GM18951 (cell line): ENCODE measurements around the gene KCNN3.

Experiments
- POLR2A ChIP-seq: IDR thresholded peaks from 4 replicates; pipeline ENCODE4 v1.6.1; 2011; ENCODE audit warnings: mild to moderate bottlenecking; ENCODE audit not compliant: insufficient read length, insufficient read depth; ENCODE audit errors: extremely low read depth
- in situ Hi-C: fragments of 300-500 bp; cut with MboI; formaldehyde crosslinking; loops from one replicate; pipeline ENCODE4 v1.12.0; 2022; ENCODE audit warnings: low sequenced_read_pairs, mixed read lengths, inconsistent platforms; ENCODE audit not compliant: unreplicated experiment

KCNN3 gene

DNA sequence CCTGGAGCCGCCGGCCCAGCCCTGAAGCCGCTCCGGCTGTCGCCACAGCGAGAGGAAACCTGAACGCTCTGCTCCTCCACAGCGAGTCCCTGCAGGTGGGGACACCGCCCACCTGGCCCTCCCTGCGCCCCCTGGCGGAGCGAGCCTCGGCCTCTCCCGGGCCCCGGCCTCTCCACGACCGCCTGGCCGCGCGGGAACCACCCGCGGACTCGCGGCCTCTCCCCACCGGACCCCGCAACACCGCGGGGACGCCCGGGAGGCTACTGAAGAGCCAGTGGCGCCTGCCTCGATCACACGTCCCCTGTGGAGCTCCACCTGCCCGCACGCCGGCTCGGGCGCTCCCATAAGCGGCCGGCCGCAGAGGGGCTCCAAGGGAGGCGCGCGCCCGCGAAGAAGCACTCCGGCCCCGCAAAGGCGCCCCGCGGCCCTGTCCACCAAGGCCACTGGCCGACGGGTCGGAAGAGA, 109.6 kb downstream of the KCNN3 start:
- TF ChIP-seq POLR2A: no peak

GRCh38 chr1:154759793-154760192, 110.3 kb downstream of the KCNN3 start:
- TF ChIP-seq POLR2A: no peak
- in situ Hi-C loops: loop anchor here (10.0 kb wide), 1 partner anchor 95 kb away; no protein-coding TSS in a partner anchor

More for the DNA sequence above, 109.6 kb downstream of the KCNN3 start:
- in situ Hi-C loops: no loop called here

- in situ Hi-C loops: loop anchor here (10.0 kb wide), 1 partner anchor 94 kb away; no protein-coding TSS in a partner anchor
Measured at GRCh38 chr1:154759196-154759595, 110.9 kb downstream of the KCNN3 start.

DNA sequence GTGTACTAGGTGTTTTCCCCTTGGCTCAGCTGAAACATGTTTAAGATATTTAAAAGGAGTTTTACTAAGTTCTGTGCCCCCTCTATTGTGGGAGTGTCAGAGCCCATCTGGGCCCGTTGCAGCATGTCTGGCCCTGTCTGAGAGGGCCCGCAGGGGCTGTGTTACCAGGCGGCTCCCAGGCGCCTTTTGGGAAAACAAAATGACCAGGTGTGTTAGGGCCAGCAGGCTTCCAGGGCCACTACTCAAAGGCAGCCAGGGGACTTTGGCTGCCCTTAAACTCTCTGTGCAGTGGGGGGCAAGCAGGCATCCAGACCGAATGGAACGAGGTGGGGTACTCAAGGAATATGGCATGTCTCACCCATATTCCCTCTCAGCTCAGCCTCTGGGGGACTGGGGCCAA, 111.7 kb downstream of the KCNN3 start:
- in situ Hi-C loops: loop anchor here (10.0 kb wide), 1 partner anchor 94 kb away; no protein-coding TSS in a partner anchor
- TF ChIP-seq POLR2A: no peak

More at GRCh38 chr1:154759196-154759595, 110.9 kb downstream of the KCNN3 start:
- no peak for TF ChIP-seq POLR2A

GRCh38 chr1:154756793-154757548, 113.1 kb downstream of the KCNN3 start:
- in situ Hi-C loops: loop anchor here (10.0 kb wide), 1 partner anchor 92 kb away; no protein-coding TSS in a partner anchor
- TF ChIP-seq POLR2A: no peak

- no peak for TF ChIP-seq POLR2A
- in situ Hi-C loops: loop anchor here (10.0 kb wide), 1 partner anchor 91 kb away; no protein-coding TSS in a partner anchor
Measured at GRCh38 chr1:154755858-154756730, 114.0 kb downstream of the KCNN3 start.

DNA sequence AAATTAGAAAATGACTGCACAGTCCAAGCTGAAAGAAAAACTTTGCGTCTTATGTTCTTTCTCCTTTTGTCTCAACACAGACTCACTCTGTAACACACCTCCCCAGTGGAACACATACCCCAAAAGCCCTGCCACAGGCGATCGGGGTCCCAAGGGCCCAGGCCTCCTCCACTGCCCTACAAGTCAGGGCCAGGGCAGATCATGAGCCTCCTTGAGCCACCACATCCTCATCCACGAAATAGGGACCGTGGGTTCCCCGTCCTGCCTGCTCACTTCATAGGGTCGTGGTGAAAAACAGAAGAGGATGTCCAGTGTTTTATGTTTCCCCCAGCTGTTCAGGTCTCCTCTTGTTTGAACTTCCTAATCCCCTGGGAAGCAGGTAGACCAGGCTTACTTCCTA, 116.7 kb downstream of the KCNN3 start:
- in situ Hi-C loops: loop anchor here (10.0 kb wide), 1 partner anchor 89 kb away; no protein-coding TSS in a partner anchor
- TF ChIP-seq POLR2A: no peak

DNA sequence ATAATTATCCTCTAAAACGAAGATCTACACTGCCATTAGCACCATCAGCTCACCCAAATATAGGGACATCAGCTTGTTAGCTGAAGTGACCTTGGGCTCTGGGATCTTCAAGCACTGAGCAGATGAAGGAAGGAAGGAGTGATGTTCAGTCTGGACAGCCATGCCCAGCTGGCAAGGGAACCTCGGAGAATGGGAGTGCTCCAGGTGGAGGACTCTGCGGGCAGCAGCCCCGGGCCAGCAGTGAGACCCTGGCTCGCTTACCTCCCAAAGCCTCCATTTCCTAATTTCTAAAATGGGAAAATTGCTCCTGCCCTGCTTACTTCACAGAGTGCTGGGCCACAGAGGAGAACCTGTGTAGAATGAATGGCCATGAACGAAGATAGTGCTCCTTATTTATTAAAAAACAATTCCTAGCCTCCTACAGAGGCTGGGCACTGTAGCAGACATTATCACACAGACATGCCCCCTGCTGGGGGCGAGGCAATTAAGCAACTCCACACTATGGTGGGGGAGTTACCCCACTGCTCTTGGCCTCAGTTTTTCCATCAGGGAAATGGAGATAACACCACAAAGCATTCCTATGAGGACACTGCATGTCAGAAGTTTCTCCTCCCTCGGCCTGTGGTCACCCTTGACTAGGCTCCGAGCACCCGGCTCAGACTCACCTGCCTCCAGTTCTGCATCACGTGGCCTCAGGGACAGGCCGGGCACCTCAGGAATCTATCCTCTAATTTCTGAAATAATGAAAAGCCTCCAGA, 117.6 kb downstream of the KCNN3 start:
- in situ Hi-C loops: loop anchor here (10.0 kb wide), 1 partner anchor 88 kb away; no protein-coding TSS in a partner anchor
- no peak for TF ChIP-seq POLR2A

GRCh38 chr1:154751690-154752089, 118.4 kb downstream of the KCNN3 start:
- TF ChIP-seq POLR2A: no peak
- in situ Hi-C loops: loop anchor here (10.0 kb wide), 1 partner anchor 87 kb away; no protein-coding TSS in a partner anchor

DNA sequence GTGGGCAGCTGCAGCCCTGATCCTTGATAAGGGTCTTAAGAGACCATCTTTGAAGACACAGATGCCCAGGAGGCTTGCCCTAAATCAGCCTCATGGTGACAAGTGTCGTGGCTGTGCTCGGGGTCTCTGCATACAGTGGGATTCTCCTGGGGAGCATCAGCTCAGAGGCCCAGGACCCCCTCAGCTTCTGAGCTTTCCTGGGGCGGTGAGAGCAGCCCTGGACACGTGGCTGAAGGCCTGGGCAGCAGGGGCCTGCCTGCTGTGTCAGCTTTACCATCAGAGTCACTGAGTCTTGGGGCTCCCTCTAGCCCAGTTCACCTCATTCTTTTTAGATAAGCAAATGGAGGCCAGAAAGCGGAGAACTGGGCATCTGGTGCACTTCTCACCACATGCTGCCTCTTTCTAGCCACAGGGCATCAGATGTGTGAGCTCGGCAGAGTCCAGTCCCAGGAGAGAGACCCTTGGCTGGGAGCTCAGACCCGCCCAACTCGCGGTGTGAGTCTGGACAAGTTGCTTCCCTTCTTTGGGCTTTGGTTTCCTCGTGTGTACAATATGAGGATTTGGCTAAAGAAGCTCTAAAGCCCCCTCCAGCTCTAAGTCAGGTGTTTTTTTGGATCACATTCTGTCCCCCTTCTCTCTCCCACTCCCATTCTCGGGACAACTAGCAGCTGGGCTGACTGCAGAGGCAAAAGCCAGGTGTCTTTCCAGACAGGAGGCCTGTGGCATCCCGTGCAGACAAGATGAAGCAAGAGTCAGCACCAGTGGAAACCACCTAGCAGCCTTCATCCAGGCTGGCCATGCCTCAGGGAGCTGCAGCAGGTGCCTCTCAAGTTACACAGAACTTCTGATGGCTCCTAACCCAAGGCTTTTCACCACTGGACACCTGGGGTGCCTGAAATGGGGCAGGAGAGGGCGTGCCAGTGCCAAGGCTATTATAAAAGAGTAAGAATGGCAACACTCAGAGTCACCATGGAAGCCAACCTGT, 119.1 kb downstream of the KCNN3 start:
- in situ Hi-C loops: loop anchor here (10.0 kb wide), 1 partner anchor 86 kb away; no protein-coding TSS in a partner anchor
- TF ChIP-seq POLR2A: no peak

- TF ChIP-seq POLR2A: no peak
- in situ Hi-C loops: no loop called here
Measured at GRCh38 chr1:154749078-154749760, 120.9 kb downstream of the KCNN3 start.
